Ramos (cell line): ENCODE measurements around the gene ADGRA1.

Experiments
- in situ Hi-C: fragments of 300-500 bp; cut with MboI; formaldehyde crosslinking; loops from one replicate; pipeline ENCODE4 v1.14.3; 2022; ENCODE audit warnings: low sequenced_read_pairs; ENCODE audit not compliant: unreplicated experiment

ADGRA1 gene

GRCh38 chr10:133055470-133055869 is 32.3 kb upstream of the ADGRA1 start:
- in situ Hi-C loops = no loop called here

GRCh38 chr10:133056001-133056400 is 31.7 kb upstream of the ADGRA1 start:
- in situ Hi-C loops = no loop called here

- in situ Hi-C loops = no loop called here
Measured at GRCh38 chr10:133056651-133057178, 31.0 kb upstream of the ADGRA1 start.

- in situ Hi-C loops = no loop called here
Measured at GRCh38 chr10:133058331-133059092, 29.2 kb upstream of the ADGRA1 start.

- in situ Hi-C loops = no loop called here
Measured at GRCh38 chr10:133059093-133059470, 28.6 kb upstream of the ADGRA1 start.

- in situ Hi-C loops = no loop called here
Measured at GRCh38 chr10:133059571-133059970, 28.2 kb upstream of the ADGRA1 start.

- in situ Hi-C loops = no loop called here
Measured at GRCh38 chr10:133060022-133060421, 27.7 kb upstream of the ADGRA1 start.

GRCh38 chr10:133060466-133060865 is 27.3 kb upstream of the ADGRA1 start:
- in situ Hi-C loops = no loop called here

GRCh38 chr10:133060881-133061280 is 26.8 kb upstream of the ADGRA1 start:
- in situ Hi-C loops = no loop called here

- in situ Hi-C loops = no loop called here
Measured at GRCh38 chr10:133061296-133062038, 26.3 kb upstream of the ADGRA1 start.

GRCh38 chr10:133062085-133062484 is 25.6 kb upstream of the ADGRA1 start:
- in situ Hi-C loops = no loop called here

- in situ Hi-C loops = no loop called here
Measured at GRCh38 chr10:133062635-133063034, 25.1 kb upstream of the ADGRA1 start.

GRCh38 chr10:133067149-133068105 is 20.3 kb upstream of the ADGRA1 start:
- in situ Hi-C loops = no loop called here

- in situ Hi-C loops = no loop called here
Measured at GRCh38 chr10:133068111-133069032, 19.4 kb upstream of the ADGRA1 start.

- in situ Hi-C loops = no loop called here
Measured at GRCh38 chr10:133069033-133069525, 18.6 kb upstream of the ADGRA1 start.

- in situ Hi-C loops = no loop called here
Measured at GRCh38 chr10:133070405-133070804, 17.3 kb upstream of the ADGRA1 start.

- in situ Hi-C loops = no loop called here
Measured at GRCh38 chr10:133070810-133071209, 16.9 kb upstream of the ADGRA1 start.

- in situ Hi-C loops = no loop called here
Measured at GRCh38 chr10:133071733-133072132, 16.0 kb upstream of the ADGRA1 start.

- in situ Hi-C loops = no loop called here
Measured at GRCh38 chr10:133072196-133072595, 15.5 kb upstream of the ADGRA1 start.
